Uterine smooth muscle cell (primary cell): Measurements from ENCODE around the gene EXPH5. TPM values are rescaled to one million over a fixed set of nuclear protein-coding genes. Genes with fewer than 3 reads are reported as not detected.

Source experiments
- total RNA-seq: library from RNA; depleted of rRNA; stranded (reverse); fragments of >200 nt; gene quantifications from 2 replicates; pipeline ENCODE4 v1.2.3, GENCODE V29; 2014

EXPH5 gene, protein sequence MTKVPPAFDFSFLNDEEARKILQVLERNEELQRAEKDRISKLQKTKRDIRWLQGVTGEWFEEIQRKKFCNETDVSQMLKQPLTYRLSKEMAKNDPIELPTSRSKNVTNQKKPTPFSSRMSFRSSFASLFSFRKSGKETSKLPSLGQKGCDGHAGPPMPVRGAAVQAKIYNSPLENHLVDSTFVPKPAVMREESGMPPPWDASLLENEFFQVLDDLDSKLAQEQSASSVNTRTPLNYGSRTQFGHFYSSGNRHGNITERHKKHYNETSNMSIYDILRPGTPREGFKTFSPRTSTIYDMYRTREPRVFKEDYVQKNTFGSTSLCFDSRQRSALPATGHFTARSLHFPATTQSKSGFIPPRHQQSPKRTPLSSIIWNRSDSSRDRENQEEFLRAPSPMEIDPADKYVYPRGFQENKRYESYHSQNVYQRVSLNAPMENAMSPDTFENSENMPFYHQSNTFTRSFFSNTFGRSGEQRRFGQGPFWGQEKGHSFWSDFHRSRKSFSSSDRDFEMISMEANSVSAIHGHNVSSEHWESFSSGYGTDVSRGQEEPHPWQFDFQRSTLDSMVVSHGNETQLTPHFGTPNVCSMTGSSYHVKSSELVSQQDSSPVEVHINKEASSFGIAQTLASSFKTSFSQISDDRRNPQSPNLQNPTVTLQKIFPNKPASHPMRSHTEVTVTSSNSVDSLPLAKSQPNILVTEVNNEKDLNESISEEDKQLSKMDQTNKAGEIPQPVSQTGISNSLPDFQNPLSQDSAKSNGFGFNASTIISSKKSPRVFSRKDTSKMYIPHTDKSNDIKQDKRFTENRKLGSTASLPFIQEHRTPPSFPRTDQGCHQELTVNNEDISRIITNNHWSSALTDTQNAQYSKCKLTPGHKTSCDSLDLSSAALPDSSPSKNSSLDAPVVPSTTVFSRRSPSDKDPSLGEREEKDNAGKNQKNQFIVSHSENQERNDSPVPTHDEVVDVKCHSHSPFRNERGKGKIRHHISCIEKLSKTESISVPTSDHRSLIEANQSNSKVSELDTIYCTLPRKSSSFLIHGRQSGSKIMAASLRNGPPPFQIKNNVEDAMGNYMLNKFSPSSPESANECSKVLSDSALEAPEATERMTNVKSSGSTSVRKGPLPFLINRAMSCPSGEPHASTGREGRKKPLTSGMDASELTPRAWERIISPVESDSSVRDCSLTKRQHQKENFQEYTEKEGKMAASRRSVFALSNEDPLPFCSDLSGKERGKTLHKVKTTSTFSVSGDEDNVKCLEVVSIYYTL (N-terminal part only)
- total RNA-seq, result 0.11 and 1.1 TPM in 2 replicates

DNA sequence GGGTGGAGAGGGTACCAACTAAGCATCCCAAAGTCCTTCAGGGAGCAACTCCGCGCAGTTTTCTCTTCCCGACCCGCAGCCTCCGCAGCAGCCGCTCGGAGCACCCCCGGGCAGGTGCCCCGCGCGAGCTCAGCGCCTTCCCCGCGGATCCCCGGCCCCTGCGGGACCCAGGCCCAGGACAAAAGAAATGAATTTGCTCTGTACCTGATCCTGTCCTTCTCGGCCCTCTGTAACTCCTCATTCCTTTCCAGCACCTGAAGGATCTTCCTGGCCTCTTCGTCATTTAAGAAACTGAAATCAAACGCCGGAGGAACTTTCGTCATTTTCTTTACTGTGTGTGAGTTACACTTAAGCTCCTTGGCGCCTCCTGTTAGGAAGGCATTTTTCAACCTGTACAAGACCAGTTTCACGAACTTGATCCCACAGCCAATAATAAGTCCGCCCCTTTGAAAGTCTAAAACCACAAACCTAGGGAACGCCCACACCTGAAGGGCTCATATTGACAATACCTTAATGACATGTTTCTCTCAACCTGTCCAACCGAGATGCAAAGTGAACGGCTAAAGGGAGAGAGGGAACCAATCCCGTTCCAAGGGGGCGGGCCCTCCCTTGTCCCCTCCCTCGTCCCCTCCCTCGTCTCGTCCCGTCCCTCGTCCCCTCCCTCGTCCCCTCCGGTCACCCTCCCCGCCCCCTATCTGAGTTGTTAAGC lies at the start of gene EXPH5:
Gene EXPH5, minus strand, starts transcription at position 555 of the 709 bp plus-strand sequence. Its CDS starts 232 bp downstream, at position 323.

DNA sequence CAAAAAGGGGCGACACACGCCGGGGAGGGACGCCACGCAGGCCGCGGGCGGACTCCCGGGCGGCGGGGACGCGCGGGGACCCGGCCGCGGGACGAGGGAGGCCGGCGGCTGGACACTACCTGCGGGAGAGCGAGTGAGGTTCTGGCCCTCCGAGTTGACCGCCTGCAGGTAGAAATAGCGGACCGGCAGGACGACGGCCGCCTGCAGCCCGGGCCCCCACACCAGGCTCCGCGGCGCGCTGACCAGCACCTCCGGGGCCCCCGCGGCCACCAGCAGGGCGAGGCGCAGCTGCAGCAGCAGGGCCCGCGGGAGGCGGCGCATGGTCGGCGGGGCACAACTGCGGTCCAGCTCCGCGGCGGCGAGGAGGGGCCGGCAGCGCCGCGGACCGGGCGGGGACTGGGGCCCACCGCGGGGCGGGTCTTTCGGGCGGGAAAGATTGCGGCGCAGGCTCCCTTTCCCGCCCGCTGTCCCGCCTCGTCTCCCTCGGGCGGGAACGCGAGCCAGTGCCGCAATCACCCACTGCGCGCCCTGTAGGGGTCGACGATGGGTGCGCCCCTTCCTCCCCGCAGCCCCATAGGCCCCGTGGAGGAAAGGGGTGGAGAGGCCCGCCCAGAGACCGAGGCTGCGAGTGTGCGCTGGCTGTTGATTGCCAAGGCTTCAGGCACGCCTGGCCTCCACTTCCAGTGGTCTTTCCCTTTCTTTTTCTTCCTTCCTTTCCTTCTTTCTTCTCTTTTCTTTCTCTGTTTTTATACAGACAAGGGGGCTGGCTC lies 95.3 kb downstream of the EXPH5 start, which contains the start of gene POGLUT3:
Gene POGLUT3, minus strand, starts transcription at position 339 of the 770 bp plus-strand sequence. Its CDS starts 18 bp downstream, at position 321.

DNA sequence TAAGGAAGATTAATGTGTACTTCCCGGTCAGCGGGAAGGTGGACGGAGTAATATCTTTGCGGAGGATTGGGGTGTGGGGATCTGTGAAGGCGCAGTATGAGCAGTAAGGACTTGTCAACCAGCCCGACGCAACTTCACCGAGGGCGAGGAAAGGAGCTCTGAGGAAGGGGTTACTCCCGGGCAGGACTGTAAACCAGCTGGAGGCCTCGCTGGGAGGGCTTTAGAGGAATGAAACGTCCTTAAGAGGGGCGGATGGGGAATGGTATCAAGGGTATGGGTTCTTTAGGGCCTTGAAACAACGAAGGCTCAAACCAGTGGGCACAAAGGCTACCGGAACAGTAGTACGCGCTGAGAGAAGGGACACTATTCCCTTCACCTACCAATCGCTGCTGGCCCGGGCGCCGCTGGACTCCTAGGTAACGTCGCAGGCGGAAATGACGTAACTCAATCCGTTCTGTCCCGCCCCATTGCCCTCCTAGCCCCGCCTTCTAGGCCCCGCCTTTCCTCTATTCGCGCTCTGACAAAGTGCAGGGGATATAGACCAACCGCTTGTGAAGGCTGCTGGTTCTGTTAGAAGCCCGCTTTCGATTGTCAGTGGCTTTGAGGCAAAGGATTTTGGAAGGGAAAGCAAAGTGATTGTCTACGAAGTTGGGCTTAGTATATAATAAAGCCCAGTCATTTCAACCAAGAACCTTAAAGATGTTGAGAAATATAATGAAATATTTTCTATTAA lies 126.3 kb downstream of the EXPH5 start, which contains the start of gene C11orf65:
Gene C11orf65, minus strand, starts transcription at position 439 of the 733 bp plus-strand sequence. CDS start 5,970 bp downstream, outside the sequence.

Other genes starting within 250 kb of the EXPH5 start
- gene C11orf65, start 126.2 kb downstream of the EXPH5 start, total RNA-seq, result 1.2 and 1.5 TPM in 2 replicates
- 27.2 and 35.7 TPM in 2 replicates for gene POGLUT3, start 95.4 kb downstream of the EXPH5 start, total RNA-seq
- gene DDX10, start 71.3 kb upstream of the EXPH5 start, total RNA-seq, result 29.0 and 37.8 TPM in 2 replicates